ENCODE data around the gene HSPG2.
"Not testable (repeated sequence)": the region's sequence is repeated elsewhere in the genome, so short reads cannot be mapped to it uniquely, and the experiment has no call there.

DNA sequence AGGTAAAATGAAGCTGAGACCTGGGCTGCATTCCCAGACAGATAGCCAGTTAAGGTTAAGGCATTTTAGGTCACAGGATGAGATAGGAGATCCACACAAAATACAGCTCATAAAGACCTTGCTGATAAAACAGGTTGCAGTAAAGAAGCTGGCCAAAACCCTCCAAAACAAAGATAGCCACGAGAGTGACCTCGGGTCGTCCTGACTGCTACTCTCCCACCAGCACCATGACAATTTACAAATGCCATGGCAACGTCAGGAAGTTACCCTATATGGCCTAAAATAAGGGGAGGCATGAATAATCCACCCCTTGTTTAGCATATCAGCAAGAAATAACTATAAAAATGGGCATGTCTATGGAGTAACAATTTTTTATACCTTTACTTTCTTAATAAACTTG lies 33.4 kb upstream of the HSPG2 start:
- not testable (repeated sequence) for TF ChIP-seq ZBED1 (IDR thresholded peaks at IDR 0.05; ENCODE audit: borderline replicate concordance); CHD2 (IDR thresholded peaks at IDR 0.05; ENCODE audit: borderline replicate concordance, low read depth, low read length); ZNF274 (IDR thresholded peaks at IDR 0.05; ENCODE audit: insufficient read depth, insufficient read length)

Data from GM12878 (cell line).